ENCODE measurements around the gene ST7. TPM values are rescaled to one million over a fixed set of nuclear protein-coding genes. Genes with fewer than 3 reads are reported as not detected.

ST7 gene
- total RNA-seq, 1 donor = 19.9 TPM

DNA sequence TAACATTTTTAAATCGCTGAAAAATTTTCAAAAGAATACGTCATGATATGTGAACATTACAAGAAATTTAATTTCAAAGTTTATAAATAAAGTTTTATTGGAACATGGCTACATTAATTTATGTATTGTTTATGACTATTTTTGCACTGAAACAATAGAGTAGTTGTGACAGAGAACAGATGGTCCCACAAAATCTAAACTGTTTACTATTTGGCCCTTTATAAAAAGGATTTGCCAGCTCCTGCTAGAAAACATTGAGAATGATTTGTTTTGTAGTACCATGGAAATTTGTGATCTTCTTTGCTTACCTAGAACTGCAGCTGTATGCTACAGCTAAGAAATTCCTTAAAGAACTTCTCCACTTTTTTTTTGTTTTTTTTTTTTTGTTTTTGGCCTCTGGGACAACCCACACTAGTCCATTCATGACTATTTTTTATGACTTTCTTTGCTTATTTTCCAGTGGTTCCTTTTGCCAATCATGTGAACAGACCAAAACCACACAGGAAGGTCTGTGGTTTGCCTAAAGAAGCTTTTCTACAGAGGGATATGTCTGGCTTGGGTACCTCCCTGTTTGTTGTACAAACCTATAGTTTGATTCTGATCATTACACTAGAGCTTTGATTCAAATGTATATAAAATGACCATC lies 55.7 kb downstream of the ST7 start:
- no peaks in the 10 kb centered on the region for H3K36me3 ChIP-seq (ENCODE audit: insufficient read depth, low read length)
- TF ChIP-seq, protein P1, sequence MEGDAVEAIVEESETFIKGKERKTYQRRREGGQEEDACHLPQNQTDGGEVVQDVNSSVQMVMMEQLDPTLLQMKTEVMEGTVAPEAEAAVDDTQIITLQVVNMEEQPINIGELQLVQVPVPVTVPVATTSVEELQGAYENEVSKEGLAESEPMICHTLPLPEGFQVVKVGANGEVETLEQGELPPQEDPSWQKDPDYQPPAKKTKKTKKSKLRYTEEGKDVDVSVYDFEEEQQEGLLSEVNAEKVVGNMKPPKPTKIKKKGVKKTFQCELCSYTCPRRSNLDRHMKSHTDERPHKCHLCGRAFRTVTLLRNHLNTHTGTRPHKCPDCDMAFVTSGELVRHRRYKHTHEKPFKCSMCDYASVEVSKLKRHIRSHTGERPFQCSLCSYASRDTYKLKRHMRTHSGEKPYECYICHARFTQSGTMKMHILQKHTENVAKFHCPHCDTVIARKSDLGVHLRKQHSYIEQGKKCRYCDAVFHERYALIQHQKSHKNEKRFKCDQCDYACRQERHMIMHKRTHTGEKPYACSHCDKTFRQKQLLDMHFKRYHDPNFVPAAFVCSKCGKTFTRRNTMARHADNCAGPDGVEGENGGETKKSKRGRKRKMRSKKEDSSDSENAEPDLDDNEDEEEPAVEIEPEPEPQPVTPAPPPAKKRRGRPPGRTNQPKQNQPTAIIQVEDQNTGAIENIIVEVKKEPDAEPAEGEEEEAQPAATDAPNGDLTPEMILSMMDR (IDR thresholded peaks at IDR 0.05; ENCODE audit: extremely low read depth, low read depth, low read length) = no peak
- H3K27ac ChIP-seq (ENCODE audit: low read depth, low read length) = peak overlapping the region; percentile 80
- H3K27me3 ChIP-seq (ENCODE audit: insufficient read depth, low read length) = no peaks in the 10 kb centered on the region
- no peaks in the 10 kb centered on the region for H4K20me1 ChIP-seq (ENCODE audit: insufficient read depth, low read length)
- peaks cover 43% of the 10 kb centered on the region for H3K79me2 ChIP-seq (ENCODE audit: insufficient read depth, low read length)
- DNase-seq (ENCODE audit: insufficient read length, low spot score, missing footprints) = no peak
- no peak overlapping the region for H2AFZ ChIP-seq (ENCODE audit: low read length)
- no peak overlapping the region for H3K4me3 ChIP-seq (ENCODE audit: insufficient read depth, low read length)
- H3K4me1 ChIP-seq (ENCODE audit: insufficient read depth, low read length) = peaks cover 35% of the 10 kb centered on the region
- no peaks in the 10 kb centered on the region for H3K9me3 ChIP-seq (ENCODE audit: low read depth, low read length)
- H3K4me2 ChIP-seq (ENCODE audit: insufficient read depth, low read length) = no peak overlapping the region

DNA sequence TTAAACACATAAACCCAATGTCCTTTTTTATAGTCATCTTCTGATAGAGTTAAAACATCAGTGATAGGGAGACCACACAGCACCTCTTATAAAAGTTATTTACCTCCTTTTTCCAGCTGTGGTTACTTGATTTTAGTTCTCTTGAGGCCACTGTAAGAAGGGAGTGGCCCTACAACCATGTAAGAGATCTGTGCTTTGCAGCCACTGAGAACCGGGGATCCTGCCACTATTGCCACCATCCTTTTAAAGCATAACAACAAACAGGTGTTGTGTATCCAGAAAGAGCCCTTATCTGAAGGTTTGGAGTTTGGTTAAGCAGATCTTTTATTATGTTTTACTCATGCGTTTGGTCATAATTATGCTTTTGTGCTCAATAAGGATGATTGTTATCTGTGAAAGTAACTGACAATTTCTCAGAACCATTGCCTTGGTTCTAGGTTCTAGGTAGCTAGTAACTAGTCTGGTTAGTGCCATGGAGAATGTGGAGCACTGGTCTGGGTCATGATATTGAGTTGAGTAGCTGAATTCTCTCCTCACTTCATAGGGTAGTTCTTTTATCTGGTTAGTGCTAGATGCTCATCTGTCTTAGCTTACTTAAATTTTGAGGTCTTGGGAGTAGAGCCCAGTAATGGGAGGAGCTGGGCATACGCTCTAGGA lies 56.5 kb downstream of the ST7 start:
- H3K4me1 ChIP-seq (ENCODE audit: insufficient read depth, low read length) = peaks cover 41% of the 10 kb centered on the region
- TF ChIP-seq, protein P1 (IDR thresholded peaks at IDR 0.05; ENCODE audit: extremely low read depth, low read depth, low read length) = no peak
- H3K36me3 ChIP-seq (ENCODE audit: insufficient read depth, low read length) = no peaks in the 10 kb centered on the region
- peaks cover 44% of the 10 kb centered on the region for H3K79me2 ChIP-seq (ENCODE audit: insufficient read depth, low read length)
- peak overlapping the region; percentile 80 for H3K27ac ChIP-seq (ENCODE audit: low read depth, low read length)
- H3K9me3 ChIP-seq (ENCODE audit: low read depth, low read length) = no peaks in the 10 kb centered on the region
- H2AFZ ChIP-seq (ENCODE audit: low read length) = no peak overlapping the region
- H3K27me3 ChIP-seq (ENCODE audit: insufficient read depth, low read length) = no peaks in the 10 kb centered on the region
- no peak for DNase-seq (ENCODE audit: insufficient read length, low spot score, missing footprints)
- peak overlapping the region; percentile 15 for H3K4me2 ChIP-seq (ENCODE audit: insufficient read depth, low read length)
- H3K4me3 ChIP-seq (ENCODE audit: insufficient read depth, low read length) = no peak overlapping the region
- no peaks in the 10 kb centered on the region for H4K20me1 ChIP-seq (ENCODE audit: insufficient read depth, low read length)

DNA sequence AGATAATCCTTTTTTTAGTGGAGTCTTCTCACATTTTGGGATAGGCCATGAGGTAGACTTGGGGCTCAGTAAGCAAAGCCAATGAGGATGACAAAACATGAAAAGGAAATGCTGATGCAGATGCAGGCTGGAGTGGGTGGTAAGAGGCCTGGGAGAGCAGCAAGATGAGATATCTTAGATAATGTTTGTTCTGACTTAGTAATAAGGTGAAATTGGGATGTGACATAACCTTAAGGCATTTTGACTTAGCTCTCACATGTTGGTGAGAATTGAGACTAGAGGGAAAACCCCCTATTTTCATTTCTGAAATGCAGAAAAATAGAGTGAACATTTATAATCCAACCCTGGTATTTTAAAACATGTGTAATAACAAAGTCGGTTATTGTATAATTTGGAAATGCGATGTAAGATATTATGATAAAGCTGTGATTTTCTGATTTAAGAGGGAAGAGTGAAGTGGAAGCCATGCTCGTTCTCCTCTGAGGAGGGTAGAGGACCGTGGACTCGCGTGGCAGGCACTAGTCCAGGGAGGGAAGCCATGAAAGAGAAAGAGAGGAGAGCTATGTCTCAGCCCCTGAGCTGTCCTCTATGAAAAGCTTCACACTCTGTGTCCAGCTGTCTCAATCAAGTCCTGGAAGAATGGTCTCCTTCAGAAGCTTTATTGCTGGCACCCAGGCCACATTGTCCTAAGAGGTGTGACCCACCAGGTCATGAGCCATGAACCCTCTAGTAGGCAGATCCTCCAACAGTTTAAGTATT lies 57.3 kb downstream of the ST7 start:
- Histone ChIP-seq H3K4me3 (ENCODE audit: insufficient read depth, low read length) (no peak overlapping the region), H3K36me3 (ENCODE audit: insufficient read depth, low read length) (no peaks in the 10 kb centered on the region), H3K4me1 (ENCODE audit: insufficient read depth, low read length) (peaks cover 36% of the 10 kb centered on the region), H3K79me2 (ENCODE audit: insufficient read depth, low read length) (peaks cover 49% of the 10 kb centered on the region), H2AFZ (ENCODE audit: low read length) (no peak overlapping the region), H4K20me1 (ENCODE audit: insufficient read depth, low read length) (no peaks in the 10 kb centered on the region), H3K4me2 (ENCODE audit: insufficient read depth, low read length) (peak overlapping the region; percentile 15), H3K27ac (ENCODE audit: low read depth, low read length) (peak overlapping the region; percentile 80), H3K9me3 (ENCODE audit: low read depth, low read length) (no peaks in the 10 kb centered on the region), H3K27me3 (ENCODE audit: insufficient read depth, low read length) (no peaks in the 10 kb centered on the region)
- DNase-seq (ENCODE audit: insufficient read length, low spot score, missing footprints) = no peak
- TF ChIP-seq, protein P1 (IDR thresholded peaks at IDR 0.05; ENCODE audit: extremely low read depth, low read depth, low read length) = no peak

All from osteoblast (primary cell).